WTC11 (cell line): ENCODE measurements around the gene ZCCHC9. TPM values are rescaled to one million over a fixed set of nuclear protein-coding genes. Genes with fewer than 3 reads are reported as not detected.

ENCODE experiments used
- EMX1 ChIP-seq: fragments of 250-450 bp; sonication (Bioruptor Pico); IDR thresholded peaks from 2 replicates; pipeline ENCODE4 v1.8.0; 2021; ENCODE audit warnings: mild to moderate bottlenecking
- total RNA-seq: library from RNA; stranded (reverse); gene quantifications from 3 replicates; pipeline ENCODE4 v1.2.3, GENCODE V29; 2021

Gene ZCCHC9
- total RNA-seq, 1 experiment from 2014 or later: 30.8 TPM

DNA sequence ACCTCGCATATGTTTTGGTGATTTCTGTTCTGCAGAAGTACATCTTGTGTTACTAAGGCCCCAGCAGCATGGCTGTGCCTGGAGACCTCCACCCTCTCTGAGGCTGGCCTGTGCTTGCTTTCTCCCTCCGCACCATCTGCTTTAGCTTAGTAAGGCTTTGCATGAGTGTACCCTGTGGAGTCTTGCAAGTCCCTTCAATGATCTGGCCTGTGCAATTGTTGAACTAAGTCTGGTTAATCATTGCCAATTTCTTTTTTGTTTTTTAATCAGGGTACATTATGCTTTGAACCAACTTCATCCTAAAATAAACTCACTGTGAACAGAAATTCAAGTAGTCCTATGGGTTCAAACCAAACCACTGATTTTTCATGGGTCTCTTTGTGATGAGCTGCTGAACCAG lies 60.2 kb downstream of the ZCCHC9 start (continued):
- no peak for TF ChIP-seq EMX1 (CRISPR knock-in tag)

Other genes starting within 250 kb of the ZCCHC9 start
- gene CKMT2, start 68.3 kb upstream of the ZCCHC9 start, total RNA-seq: 1.8 to 3.1 TPM (median 2.4 TPM) in 3 replicates
- 0.16 TPM in 1 of 3 replicates, not detected in the others for gene ACOT12, start 92.5 kb downstream of the ZCCHC9 start, total RNA-seq